GM19397 (cell line): ENCODE measurements around the gene MCTP1.

Experiments
- ATAC-seq: cut with Tn5 transposase; IDR thresholded peaks from one replicate; pipeline ENCODE4 v1.9.1; 2021; ENCODE audit warnings: mild to moderate bottlenecking, moderate library complexity; ENCODE audit not compliant: unreplicated experiment

MCTP1 gene

DNA sequence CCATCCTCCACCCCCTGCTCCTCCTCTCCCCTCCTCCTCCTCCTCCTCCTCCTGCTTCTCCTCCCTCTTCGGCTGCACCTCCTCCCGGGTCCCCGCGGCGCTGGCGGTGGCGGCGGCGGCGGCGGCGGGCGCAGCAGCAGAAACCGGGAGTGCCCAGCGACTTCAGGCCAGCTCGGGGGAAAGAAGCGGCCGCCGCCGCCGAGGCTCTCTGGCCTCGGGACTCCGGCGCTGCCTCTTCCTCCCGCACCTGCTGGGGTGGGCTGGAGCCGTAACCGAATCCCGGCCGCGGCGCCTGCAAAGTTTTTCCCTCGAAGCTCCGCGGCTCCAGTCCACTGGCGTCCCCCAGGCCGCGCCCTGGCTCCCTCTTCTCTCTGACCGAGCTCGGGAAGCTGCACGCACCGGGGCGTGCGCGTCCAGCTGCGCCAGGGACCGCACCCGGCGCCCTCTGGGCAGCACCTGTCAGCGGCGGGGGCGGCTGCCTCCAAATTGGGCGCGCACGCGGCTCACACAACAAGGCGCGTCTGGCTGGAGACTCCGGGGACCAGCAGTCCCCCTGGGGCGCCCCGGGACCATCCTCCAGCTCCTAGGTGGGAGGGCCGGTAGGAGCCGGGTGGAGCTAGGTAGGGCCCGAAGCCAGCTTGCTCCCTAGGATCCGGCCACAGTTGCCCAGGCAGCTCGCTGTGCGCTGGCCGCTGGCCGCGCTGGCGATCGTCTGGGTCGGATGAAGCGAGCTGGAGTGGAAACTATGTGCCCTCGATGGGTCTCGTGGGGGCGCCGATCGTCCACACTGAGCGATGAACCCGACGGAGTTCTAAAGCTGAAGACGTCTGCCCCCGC is at the start of gene MCTP1:
TSS of gene MCTP1 (minus strand) at position 523 of the 837 bp plus-strand sequence.
- peak; percentile 32 for ATAC-seq

DNA sequence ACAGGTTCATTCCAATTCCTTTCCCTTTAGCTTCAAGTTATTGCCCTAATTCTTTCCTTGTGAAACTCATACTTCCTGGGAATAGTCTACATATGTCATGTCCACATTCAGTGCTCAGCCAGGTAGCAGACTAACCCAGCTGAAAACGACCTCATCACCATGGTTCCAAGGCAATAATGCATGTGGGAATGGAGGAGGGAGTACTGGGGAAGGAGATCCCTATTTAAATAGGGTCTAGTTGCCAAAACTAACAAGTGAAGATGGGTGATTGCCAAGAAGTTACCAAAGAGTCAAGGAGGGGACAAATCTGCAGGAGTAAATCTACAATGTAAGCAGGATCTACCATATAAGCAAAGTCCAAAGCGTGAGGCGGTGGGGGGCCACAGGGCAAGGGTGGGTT is 47.3 kb upstream of the MCTP1 start:
- no peak for ATAC-seq

DNA sequence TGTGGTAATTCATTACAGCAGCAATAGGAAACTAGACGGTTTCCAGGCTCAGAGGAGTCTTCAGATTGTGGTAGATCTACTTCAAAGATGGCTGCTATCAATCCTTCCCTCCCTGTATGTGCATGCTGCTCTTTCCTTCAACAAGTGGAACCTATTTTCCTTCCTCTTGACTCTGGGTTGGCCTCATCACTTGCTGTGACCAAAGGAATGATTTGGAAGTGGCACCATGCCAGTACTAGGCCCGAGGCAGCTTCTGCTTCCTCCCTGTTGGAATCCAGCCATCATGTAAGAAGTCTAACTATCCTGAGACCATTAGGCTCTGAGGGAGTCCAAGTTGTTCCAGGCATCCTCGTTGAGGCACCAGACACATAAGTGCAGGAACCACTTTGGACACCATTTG is 46.5 kb upstream of the MCTP1 start:
- ATAC-seq: no peak

DNA sequence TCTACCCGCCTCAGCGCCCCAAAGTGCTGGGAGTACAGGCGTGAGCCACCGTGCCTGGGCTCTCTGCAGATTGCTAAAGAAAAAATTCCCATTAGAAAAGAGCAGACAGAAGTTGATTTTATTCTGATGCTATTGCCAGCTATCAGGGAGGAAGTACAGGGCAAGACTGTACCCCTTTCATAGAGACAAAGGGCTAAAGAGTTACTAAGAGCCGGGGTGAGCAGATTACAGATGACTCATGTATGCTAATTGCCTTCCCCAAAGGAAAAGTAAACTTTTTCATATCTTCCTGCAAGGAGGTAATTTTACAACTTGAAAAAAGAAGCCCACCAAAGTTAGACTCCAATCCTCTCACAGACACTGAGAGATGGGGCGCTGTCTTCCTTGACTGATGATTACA is 42.3 kb upstream of the MCTP1 start:
- no peak for ATAC-seq

DNA sequence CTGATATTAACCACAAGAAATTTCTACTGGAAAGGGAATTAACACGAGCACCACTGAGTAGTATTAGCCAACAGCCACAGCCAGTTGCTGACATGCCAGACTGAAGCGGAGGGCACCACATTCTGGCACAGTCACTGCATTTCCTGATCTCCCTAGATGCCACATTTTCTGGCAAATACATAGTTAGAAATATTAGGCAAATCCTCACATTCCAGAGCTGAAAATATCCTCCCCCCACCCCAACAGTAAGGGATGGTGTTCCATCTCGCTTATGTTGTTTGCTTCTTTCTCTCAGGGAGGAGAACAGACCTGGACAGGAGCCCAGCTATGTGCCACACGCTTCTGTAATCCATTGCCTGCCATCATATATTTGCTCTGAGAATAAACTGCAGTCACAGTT is 32.8 kb upstream of the MCTP1 start:
- no peak for ATAC-seq

DNA sequence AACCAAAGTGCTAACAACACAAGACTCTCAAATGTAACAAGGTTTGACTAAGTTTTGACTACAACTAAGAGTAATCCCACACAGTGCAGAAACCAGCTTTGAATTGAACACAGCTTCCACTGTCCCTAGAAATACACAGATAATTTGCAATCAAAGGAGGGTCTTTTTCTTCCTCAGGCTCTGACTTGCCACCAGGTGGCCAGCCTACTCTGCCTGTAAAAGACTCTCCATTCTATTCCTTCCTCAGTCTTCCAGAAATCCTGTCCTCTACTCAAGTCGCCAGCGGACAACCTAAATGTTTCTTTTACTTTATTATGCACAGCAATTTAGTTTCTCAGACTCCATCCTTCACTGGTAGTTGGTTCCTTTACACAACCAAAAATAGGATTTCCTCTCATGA is 32.2 kb upstream of the MCTP1 start:
- no peak for ATAC-seq

DNA sequence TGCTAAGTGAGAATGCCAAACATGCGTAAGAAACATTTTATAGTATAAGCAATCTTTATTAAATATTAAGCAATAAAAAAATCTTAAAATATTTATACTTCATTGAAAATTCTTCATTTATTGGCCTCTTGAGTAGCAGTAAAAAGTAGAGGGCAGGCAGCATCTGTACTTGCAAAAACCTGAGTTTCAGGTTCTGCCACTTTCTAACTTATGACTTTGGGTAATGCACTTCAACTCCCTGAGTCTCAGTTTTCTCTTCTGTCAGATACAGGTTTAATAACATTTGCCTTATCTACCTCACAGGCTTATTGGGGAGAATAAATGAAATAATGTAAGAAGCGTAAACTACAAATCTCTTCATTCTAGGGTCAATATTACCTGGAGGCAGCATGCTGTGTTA is 19.8 kb upstream of the MCTP1 start:
- ATAC-seq: no peak

DNA sequence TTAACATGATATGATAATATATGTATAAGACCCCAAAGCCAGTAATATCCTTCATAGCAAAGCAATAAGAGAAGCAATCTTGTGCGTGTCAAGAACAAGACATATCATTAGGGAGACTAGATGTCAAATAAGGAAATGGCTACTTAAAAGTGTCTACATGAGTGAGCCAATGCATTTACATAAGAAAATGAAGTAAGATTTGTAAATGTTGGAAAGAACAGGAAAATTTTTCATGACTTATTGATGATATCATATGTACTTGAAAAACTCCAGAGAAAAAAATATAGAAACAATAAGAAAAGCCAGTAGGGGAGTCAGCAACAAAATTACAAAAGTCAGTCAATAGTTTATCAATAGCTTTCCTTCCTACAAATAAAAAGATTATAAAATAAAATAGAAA is 13.8 kb upstream of the MCTP1 start:
- no peak for ATAC-seq

DNA sequence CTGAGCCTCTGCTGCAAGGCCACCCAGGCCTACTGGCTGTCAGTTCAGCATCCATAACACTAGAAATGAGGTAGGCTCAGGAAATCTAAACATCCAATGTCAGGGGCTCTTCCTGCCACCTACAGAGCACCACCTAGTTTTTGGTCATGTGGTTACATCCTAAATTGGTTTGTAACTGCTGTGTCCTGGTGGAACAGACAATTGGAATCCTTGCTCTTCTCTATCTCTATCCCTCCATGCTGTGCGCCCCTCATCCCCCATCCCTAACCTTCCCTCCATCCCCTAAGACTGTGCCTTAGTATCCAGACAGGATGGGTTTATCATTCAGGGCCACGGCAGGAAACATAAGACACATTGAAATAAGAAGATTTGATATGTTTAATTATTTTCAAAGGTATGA is 11.4 kb upstream of the MCTP1 start:
- ATAC-seq: no peak

DNA sequence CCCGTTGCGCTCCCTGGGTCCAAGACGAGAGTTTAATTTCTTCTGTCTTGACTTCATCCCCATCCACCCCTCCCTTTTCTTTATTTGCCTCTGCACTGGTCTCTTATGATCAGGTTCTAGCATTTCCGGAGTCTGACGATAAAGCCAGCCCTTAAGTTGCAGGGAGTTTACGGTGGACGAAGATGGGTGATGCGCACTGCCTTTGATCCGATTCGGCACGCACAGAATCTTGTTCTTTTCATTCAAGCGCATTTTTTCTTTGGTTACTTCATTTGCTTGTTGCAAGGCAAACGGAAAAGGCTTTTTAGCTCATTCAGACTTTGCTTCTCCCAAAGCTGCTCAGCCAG is 488 bp upstream of the MCTP1 start:
- no peak for ATAC-seq

DNA sequence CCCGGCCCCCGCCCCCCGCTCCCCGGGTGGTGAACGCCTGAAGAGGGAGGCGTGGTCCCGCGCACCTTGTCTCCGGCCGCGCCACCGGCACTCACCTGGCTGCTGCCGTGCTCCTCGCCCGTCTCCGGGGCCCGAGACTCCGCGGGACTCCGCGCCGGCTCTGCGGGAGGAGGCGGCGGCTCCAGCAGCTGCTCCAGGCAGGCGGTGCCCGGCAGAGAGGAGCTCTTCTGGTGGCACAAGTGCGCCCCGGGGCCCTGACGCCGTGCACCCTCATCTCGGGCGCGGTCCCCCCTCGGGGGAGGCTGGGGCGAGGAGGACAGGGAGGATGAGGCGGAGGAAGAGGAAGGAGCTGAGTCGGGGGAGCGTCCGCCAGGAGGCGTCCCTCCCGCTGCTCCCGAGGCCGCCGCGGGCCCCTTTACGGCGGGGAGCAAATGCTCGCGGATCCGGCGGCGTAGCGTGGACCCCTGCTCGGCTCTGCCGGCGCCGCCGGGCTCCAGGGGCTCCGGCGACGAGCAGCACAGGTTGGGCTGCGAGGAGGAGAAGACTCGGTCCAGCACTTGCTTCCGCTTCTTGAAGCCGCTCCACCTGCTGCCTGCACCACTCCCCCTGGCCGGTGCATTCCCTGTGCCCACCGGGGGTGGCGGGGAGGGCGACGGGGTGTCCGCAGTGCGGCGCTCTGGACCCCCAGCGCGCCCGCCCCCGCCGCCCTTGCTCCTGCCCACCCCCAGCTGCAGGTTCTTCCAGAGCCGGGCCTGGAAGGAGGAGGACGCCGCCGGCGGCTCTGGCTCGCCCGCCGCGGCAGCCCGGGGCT is 928 bp downstream of the MCTP1 start:
- ATAC-seq: peak; percentile 51

DNA sequence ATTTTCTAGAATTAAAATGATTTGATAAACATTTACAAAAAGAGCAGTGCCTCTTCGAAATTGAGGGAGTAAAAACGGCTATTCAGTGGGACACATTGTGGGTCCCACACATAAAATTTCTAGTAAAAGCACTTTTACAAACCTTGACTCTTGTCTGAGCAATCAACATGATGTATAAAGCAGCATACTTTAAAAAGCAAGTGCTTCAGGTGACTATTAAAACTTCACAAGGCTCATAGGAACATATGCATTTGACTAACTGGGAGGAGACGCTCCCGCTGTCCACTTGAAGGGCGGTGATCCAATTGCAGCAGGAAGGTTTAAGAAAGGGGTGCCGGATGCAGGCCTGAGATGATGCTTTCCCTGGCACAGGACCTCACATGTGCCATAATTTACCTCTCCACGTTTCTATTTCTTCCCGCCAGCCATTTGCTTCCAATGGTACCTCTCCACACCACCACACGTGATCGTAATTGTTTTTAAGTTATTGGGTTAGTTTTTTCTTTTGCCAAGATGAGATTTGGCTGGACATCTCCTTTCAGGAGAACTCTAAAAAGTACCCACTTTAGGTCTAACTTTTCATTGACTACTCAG is 1.8 kb downstream of the MCTP1 start:
- no peak for ATAC-seq

DNA sequence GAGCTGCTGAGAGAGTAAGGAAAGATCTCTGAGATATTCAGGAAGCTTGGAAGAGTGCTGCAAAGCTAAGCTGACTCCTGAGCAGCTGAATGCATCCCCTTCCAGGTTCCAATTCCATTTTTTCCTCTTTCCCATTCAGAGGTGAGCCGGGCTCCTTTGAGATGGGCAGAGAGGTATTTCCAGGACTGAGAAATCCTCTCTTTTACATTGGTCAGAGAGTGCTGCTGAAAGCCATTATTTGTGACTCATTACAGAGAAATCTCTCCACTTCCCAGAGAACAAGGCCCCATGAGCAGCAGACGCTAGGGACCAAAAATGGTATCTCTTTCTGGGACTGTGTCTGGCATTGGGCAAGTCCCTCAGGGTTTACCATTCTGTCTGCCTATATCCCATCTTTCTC is 3.7 kb downstream of the MCTP1 start:
- ATAC-seq: no peak

DNA sequence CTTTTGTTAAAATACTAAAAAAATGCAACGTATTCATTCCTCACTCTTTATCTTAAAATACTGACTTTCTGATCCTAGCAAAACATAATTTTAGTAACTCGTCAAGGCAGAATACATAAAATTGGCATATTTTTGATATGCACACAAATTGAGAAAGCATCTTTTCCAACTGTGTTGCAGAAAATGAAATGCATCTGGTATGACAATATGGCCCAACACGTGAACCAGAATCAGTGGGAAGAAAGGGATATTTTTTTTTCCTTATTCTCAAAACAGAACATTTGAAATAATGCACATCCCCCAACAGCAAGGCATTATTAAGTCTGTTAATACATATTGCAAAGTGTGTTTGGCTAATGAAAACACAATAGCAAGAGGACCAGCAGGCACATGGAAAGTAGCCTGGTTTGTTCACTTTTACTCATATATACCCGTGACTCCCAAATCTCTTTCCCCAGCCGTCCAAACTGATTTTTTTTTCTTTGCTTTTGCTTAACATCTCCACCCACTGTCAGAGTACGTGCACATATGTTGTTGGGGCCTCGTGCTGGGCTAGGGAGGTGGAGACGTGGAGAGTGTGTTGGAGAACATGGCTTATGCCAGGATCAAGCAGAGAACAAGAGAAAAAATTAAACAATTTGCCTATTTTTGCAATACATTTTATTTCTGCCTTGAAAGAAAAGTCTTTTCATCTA is 4.3 kb downstream of the MCTP1 start:
- ATAC-seq: no peak

DNA sequence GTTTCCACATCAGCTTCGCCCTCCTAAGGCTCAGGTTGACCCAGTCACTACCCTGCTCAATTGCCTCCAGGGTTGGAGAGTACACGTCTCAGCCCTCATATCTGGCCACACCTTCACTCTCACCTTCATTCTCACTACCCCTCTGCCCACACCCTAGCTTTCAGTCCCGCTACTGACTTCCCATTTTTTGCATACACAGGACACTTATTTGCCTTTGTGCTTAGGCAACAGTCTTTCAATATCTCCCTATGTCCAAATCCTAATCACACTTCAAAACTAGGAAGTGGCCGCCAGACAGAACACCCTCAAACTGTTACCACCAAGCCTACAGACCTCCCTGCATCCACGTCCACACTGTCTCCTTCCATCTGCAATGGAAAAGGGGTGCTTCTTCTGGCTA is 10.9 kb downstream of the MCTP1 start:
- ATAC-seq: no peak

DNA sequence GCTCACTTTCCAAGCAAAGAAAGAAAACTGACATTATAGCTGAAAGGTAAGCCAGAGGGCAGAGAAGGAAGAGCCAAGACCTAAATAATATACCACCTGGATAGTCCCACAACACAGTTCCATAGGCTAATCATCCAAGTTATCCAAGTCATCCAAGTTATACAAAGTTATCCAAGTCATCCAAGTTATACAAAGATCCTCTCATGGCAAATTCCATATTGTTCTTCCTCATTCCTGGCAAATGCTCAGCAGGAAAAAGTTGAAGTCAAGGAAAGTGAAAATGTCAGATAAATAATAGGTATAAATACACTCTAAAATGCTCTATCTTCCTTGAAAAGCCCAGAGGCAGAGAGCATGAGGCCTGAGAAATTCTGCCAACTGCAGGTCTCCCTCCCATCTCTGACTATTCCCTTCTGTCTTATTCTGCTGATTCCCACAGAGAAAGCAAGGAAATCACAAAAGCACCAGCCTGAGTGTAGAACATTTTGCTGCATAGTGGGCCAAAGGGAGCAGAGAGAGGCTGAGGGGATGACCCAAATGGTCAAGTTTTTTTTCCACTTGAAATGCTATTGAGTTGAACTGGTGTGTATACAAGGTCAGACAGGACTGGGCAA is 12.5 kb downstream of the MCTP1 start:
- no peak for ATAC-seq

DNA sequence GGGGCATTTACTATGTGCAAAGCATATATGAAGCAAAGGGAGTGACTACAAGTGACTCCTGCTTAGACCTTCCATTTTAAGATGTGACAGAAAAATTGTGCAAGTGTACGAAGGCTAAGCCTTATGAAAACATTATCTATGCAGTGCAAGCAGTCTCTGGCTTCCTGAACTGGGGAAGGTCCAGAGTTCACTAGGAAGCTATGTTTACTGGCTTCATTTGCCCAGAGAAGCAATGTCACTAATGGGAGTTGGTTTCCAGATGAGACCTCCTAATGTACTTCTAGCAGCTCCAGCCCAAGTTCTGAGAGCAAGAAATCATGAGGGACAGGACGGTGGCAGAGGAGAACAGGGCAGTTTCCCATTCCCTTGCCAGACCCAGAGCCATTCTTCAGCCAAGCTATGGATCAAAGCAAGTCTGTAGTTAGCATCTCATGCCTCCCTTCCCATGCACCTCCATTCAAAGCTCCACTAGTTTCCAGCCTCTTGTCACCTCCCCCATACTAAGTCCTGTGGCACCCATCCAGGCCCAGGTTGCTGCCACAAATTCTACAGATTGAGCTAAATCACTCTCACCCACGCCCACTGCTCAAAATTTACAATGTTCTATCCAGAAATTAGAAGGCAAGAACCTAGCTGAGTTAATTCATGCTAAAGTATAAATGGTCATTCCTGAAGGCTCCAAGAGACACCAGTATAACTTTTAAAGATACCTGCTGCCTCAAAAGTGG is 21.8 kb downstream of the MCTP1 start:
- no peak for ATAC-seq

DNA sequence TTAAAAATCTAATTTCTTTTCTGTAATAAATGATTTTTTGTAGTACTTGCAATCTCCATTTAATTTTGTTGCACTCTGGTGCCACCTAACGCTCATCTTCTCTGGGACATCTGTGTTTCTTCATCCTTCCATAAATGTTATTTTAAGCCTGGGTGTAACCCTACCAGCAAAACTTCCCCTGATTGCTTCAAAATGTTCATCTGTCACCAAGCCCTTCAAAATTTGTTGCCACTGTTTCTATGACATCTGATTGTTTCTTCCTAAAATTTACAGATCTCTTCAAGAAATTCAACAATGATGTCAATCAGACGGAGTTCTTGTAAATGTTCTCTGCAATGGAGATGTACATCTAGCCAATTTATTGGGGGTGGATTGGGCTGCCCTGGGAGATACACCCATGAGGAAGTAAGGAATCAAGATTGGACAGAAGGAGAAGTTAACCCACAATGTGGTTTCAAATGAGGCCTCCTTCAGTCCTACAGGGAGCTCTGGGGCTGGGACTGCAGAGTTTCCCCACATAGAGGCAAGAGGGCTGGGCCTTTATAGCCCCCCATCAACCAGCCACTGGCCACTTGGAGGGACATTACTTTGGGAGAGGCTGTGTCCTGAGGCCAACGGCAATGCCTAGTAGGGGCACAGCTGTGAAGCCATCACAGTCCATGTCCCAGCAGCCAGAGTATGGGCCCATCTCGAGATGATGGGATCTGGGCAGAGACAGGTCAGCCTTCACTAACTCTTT is 23.3 kb downstream of the MCTP1 start:
- ATAC-seq: no peak

DNA sequence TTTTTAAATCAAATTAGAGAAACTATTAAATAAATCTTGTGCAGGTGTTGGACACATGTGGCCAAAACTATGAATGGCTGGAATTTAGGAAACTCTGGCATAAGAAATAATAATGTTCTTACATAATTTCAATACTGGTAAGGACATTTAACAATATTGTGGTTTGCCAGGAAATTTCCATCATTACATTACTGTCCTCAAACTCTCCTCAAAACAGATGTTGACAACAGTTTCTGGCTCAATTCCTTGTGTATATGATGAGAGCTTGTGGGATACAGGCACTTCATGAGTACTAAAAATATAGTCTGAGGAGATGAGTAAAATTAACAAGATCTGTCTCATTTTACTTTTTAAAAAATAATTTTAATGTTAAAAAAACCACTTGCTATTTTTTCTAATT is 27.9 kb downstream of the MCTP1 start:
- no peak for ATAC-seq

DNA sequence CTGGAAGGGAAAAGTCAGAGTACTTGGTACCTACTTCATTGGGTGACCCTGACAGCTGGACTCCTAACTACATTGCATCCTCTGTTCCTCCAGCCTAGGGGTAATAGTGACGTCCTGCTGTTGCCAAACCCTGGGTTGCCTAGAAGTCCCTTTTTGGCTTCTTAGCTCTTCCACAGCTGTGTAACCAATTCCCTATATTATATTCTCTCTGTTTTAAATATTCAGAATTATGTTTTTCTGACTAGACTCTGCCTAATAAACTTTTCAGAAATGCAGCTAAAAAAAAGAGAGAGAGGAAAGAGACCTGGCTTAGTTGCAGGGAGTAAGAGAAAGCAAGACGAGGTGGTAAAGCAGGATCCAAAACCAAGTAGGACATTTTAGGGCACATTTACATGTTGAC is 28.4 kb downstream of the MCTP1 start:
- no peak for ATAC-seq
